ENCODE data around the gene PIK3CB.

The PIK3CB gene

DNA sequence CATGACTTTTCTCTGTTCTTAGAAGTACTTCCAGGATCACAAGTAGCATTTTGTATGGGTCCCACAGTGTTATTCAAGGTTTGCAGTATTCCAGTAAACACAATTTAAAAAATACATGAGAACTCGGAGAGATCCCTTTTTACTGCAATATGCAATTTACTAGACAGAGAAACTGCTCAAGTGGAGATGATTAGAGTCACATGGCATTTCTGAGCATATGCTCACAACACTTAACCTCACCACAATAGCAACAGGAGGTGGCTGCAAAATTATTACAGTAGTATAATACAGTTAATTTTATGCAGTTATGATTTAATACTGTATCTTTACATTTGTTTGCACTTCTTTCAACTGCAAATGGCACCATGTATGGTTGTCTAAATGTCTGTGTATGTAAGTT, 87.5 kb downstream of the PIK3CB start:
- Histone ChIP-seq H3K4me2 (ENCODE audit: low read length) (no peak overlapping the region), H2AFZ (ENCODE audit: low read length) (no peak overlapping the region), H3K9me3 (ENCODE audit: low read length) (no peaks in the 10 kb centered on the region), H3K4me1 (ENCODE audit: insufficient read depth, low read length, severe bottlenecking) (no peaks in the 10 kb centered on the region), H3F3A (ENCODE audit: insufficient read depth, low read length) (no peaks in the 10 kb centered on the region), H4K20me1 (ENCODE audit: insufficient read depth, low read length) (no peaks in the 10 kb centered on the region), H3K27me3 (ENCODE audit: insufficient read depth, low read length) (no peaks in the 10 kb centered on the region), H3K9ac (ENCODE audit: low read length) (no peak overlapping the region), H3K36me3 (ENCODE audit: insufficient read depth, low read length) (peaks cover 7% of the 10 kb centered on the region), H3K79me2 (ENCODE audit: insufficient read depth, low read length) (no peaks in the 10 kb centered on the region), H3K27ac (ENCODE audit: low read depth, low read length, poor library complexity, severe bottlenecking) (no peak overlapping the region), H3K9me2 (ENCODE audit: low read depth, low read length) (no peaks in the 10 kb centered on the region), H3K4me3 (ENCODE audit: low read depth, low read length, poor library complexity, severe bottlenecking) (no peak overlapping the region)
- TF ChIP-seq EZH2 (IDR thresholded peaks at IDR 0.05; ENCODE audit: borderline replicate concordance, low read length) = no peak
- TF ChIP-seq, protein P1, sequence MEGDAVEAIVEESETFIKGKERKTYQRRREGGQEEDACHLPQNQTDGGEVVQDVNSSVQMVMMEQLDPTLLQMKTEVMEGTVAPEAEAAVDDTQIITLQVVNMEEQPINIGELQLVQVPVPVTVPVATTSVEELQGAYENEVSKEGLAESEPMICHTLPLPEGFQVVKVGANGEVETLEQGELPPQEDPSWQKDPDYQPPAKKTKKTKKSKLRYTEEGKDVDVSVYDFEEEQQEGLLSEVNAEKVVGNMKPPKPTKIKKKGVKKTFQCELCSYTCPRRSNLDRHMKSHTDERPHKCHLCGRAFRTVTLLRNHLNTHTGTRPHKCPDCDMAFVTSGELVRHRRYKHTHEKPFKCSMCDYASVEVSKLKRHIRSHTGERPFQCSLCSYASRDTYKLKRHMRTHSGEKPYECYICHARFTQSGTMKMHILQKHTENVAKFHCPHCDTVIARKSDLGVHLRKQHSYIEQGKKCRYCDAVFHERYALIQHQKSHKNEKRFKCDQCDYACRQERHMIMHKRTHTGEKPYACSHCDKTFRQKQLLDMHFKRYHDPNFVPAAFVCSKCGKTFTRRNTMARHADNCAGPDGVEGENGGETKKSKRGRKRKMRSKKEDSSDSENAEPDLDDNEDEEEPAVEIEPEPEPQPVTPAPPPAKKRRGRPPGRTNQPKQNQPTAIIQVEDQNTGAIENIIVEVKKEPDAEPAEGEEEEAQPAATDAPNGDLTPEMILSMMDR (IDR thresholded peaks at IDR 0.05; ENCODE audit: low read length) = no peak

DNA sequence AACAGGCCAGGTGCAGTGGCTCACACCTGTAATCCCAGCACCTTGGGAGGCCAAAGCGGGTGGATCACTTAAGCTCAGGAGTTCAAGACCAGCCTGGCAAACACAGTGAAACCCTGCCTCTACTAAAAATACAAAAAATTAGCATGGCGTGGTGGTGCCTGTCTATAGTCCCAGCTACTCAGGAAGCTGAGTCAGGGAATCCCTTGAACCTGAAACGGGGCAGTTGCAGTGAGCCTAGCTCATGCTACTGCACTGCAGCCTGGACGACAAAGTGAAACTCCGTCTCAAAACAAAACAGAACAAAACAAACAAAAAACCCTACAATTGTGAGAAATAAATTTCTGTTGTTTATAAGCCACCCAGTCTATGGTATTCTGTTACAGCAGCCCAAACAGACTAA, 94.7 kb downstream of the PIK3CB start:
- no peak overlapping the region for H3K4me2 ChIP-seq (ENCODE audit: low read length)
- H3K27me3 ChIP-seq (ENCODE audit: insufficient read depth, low read length) = no peaks in the 10 kb centered on the region
- no peak overlapping the region for H3K4me3 ChIP-seq (ENCODE audit: low read depth, low read length, poor library complexity, severe bottlenecking)
- H3K9me3 ChIP-seq (ENCODE audit: low read length) = no peaks in the 10 kb centered on the region
- H3K9me2 ChIP-seq (ENCODE audit: low read depth, low read length) = no peaks in the 10 kb centered on the region
- no peak for TF ChIP-seq EZH2 (IDR thresholded peaks at IDR 0.05; ENCODE audit: borderline replicate concordance, low read length)
- TF ChIP-seq, protein P1 (IDR thresholded peaks at IDR 0.05; ENCODE audit: low read length) = no peak
- H3K36me3 ChIP-seq (ENCODE audit: insufficient read depth, low read length) = peaks cover 15% of the 10 kb centered on the region; the same call in 1 of the 2 replicates
- no peak overlapping the region for H2AFZ ChIP-seq (ENCODE audit: low read length)
- H3K27ac ChIP-seq (ENCODE audit: low read depth, low read length, poor library complexity, severe bottlenecking) = no peak overlapping the region
- H3F3A ChIP-seq (ENCODE audit: insufficient read depth, low read length) = no peaks in the 10 kb centered on the region
- no peaks in the 10 kb centered on the region for H4K20me1 ChIP-seq (ENCODE audit: insufficient read depth, low read length)
- no peaks in the 10 kb centered on the region for H3K4me1 ChIP-seq (ENCODE audit: insufficient read depth, low read length, severe bottlenecking)
- no peak overlapping the region for H3K9ac ChIP-seq (ENCODE audit: low read length)
- no peaks in the 10 kb centered on the region for H3K79me2 ChIP-seq (ENCODE audit: insufficient read depth, low read length)

DNA sequence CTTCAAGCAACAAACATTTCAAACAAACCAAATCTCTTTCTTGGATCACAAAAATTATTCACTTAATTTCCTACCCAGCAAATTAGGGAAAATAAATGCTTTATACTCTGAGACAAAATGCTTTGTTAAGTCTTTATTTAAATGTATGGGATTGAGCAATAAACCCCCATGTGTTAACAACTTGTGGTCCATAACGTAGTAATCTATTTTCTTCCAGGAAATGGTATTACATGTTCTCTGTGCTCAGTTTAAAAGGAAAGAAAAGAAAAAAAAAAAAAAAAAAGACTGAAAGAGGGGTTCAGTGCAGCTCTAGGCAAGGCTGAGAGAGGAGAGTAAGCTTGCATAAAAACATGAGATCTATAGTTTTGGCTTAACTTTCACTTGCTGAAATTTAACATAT, 102.3 kb downstream of the PIK3CB start:
- Histone ChIP-seq H3K9ac (ENCODE audit: low read length) (no peak overlapping the region), H3K9me2 (ENCODE audit: low read depth, low read length) (no peaks in the 10 kb centered on the region), H3F3A (ENCODE audit: insufficient read depth, low read length) (no peaks in the 10 kb centered on the region), H3K4me2 (ENCODE audit: low read length) (no peak overlapping the region), H3K27ac (ENCODE audit: low read depth, low read length, poor library complexity, severe bottlenecking) (no peak overlapping the region), H3K4me1 (ENCODE audit: insufficient read depth, low read length, severe bottlenecking) (no peaks in the 10 kb centered on the region), H2AFZ (ENCODE audit: low read length) (no peak overlapping the region), H3K36me3 (ENCODE audit: insufficient read depth, low read length) (peaks cover 10% of the 10 kb centered on the region; the same call in 1 of the 2 replicates), H3K4me3 (ENCODE audit: low read depth, low read length, poor library complexity, severe bottlenecking) (no peak overlapping the region), H3K27me3 (ENCODE audit: insufficient read depth, low read length) (no peaks in the 10 kb centered on the region), H4K20me1 (ENCODE audit: insufficient read depth, low read length) (no peaks in the 10 kb centered on the region), H3K9me3 (ENCODE audit: low read length) (no peaks in the 10 kb centered on the region), H3K79me2 (ENCODE audit: insufficient read depth, low read length) (no peaks in the 10 kb centered on the region)
- TF ChIP-seq, protein P1 (IDR thresholded peaks at IDR 0.05; ENCODE audit: low read length) = no peak
- no peak for TF ChIP-seq EZH2 (IDR thresholded peaks at IDR 0.05; ENCODE audit: borderline replicate concordance, low read length)

Data from OCI-LY1 (cell line).